Upper lobe of left lung (tissue), 4 donors: Measurements from ENCODE around the gene SPRR4.

Experiments
- POLR2A ChIP-seq, 4 donors: fragments of 450-650 bp; IDR thresholded peaks; one replicate each; pipeline ENCODE4 v1.5.1; 2016 to 2017; ENCODE audit warnings: antibody characterized with exemption in 4 of 4, mild to moderate bottlenecking in 2 of 4
- TF ChIP-seq, protein P1 (sequence below), 6 experiments: fragments of 450-650 bp in 4 of 6; fragments of 200-600 bp in 2 of 6; sonication (generic) in 2 of 6; IDR thresholded peaks; one replicate each; pipeline ENCODE4 v1.5.1; 2016 to 2019; ENCODE audit warnings: antibody characterized with exemption in 6 of 6

DNA sequence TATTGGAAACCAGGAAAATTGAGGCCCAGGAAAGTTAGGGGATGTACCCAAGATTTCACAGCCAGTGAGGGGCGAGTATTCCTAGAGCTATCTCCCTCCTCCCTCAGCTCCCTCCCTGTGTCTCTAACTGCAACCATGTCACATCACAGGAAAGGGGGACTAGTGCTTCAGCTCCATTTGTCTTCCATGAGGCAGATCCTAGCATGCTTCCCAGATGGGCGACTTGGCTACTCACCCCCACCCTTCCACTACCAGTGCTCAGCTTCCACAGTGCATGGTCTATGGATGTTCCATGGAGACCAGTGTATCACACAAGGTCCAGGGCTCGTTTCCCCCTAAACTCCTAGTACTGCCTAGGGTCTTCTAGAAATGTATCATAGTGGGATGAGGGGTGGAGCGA lies 4.6 kb upstream of the SPRR4 start:
- no peak for TF ChIP-seq POLR2A (IDR thresholded peaks at IDR 0.05)
- TF ChIP-seq, protein P1, sequence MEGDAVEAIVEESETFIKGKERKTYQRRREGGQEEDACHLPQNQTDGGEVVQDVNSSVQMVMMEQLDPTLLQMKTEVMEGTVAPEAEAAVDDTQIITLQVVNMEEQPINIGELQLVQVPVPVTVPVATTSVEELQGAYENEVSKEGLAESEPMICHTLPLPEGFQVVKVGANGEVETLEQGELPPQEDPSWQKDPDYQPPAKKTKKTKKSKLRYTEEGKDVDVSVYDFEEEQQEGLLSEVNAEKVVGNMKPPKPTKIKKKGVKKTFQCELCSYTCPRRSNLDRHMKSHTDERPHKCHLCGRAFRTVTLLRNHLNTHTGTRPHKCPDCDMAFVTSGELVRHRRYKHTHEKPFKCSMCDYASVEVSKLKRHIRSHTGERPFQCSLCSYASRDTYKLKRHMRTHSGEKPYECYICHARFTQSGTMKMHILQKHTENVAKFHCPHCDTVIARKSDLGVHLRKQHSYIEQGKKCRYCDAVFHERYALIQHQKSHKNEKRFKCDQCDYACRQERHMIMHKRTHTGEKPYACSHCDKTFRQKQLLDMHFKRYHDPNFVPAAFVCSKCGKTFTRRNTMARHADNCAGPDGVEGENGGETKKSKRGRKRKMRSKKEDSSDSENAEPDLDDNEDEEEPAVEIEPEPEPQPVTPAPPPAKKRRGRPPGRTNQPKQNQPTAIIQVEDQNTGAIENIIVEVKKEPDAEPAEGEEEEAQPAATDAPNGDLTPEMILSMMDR (IDR thresholded peaks at IDR 0.05) = no peak
